Mucosa of rectum (tissue), 2 donors: ENCODE data around the gene DUSP11.
"Not testable (repeated sequence)": the region's sequence is repeated elsewhere in the genome, so short reads cannot be mapped to it uniquely, and the experiment has no call there.

ENCODE experiments used
- H3K27ac ChIP-seq, 2 donors: one replicate each; pipeline ENCODE4 v1.7.0; 2013; ENCODE audit warnings: inconsistent platforms in 2 of 2, low read depth in 2 of 2, low read length in 2 of 2
- H3K27me3 ChIP-seq, 2 donors: one replicate each; pipeline ENCODE4 v1.7.0; 2013; ENCODE audit warnings: low read length in 2 of 2; ENCODE audit not compliant: control insufficient read depth in 2 of 2, insufficient read depth in 2 of 2
- H3K36me3 ChIP-seq, 2 donors: one replicate each; pipeline ENCODE4 v1.7.0; 2013; ENCODE audit warnings: low read length in 2 of 2; ENCODE audit not compliant: control insufficient read depth in 2 of 2, insufficient read depth in 2 of 2
- H3K4me1 ChIP-seq, 2 donors: one replicate each; pipeline ENCODE4 v1.7.0; 2013; ENCODE audit warnings: low read length in 2 of 2, mild to moderate bottlenecking in 1 of 2; ENCODE audit not compliant: control insufficient read depth in 2 of 2, insufficient read depth in 2 of 2
- H3K4me3 ChIP-seq, 2 donors: one replicate each; pipeline ENCODE4 v1.7.0; 2013; ENCODE audit warnings: low read length in 2 of 2
- H3K9ac ChIP-seq, 2 donors: one replicate each; pipeline ENCODE4 v1.7.0; 2013; ENCODE audit warnings: low read length in 2 of 2, low read depth in 1 of 2, mild to moderate bottlenecking in 1 of 2
- H3K9me3 ChIP-seq, 2 donors: one replicate each; pipeline ENCODE4 v1.7.0; 2013; ENCODE audit warnings: low read length in 2 of 2; ENCODE audit not compliant: control insufficient read depth in 2 of 2
- donor health status: healthy.
- donor health status: Normal muscosa, but diverticular disease.

The DUSP11 gene

DNA sequence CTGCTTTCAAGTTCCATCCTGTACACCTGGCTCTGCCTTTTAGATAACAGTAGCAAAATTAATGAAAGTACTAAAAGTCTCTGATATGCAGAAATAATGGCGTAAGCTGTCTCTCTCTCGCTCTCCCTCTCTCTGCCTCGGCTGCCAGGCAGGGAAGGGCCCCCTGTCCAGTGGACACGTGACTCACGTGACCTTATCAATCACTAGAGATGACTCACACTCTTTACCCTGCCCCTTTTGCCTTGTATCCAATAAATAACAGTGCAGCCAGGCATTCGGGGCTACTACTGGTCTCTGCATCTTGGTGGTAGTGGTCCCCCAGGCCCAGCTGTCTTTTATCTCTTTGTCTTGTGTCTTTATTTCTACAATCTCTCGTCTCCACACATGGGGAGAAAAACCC, 25.6 kb downstream of the DUSP11 start:
- H3K4me3 ChIP-seq, H3K4me1 ChIP-seq, H3K9me3 ChIP-seq, H3K9ac ChIP-seq, H3K27me3 ChIP-seq, H3K27ac ChIP-seq: not testable (repeated sequence)
- H3K36me3 ChIP-seq = peaks cover 18 to 52% of the 10 kb centered on the region in 2 donors

DNA sequence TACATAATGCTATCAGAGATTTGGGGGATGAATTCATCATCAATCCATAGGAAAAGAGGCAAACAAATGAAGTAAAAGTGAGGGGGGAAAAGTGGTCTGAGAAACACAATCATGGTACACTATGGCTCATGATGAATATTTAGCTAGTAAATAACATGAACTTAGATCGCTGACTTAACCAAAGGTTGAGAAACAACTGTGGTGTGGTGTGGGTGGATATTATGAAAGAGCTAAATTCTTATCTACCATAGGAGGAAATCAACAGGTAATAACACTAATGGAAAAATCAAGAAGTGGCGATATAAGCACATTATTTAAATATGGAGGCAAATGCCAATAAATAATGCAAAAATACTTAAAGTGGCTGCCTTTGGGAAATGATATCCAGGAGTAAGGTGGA, 30.6 kb downstream of the DUSP11 start:
- Histone ChIP-seq H3K9me3 (no peaks in the 10 kb centered on the region), H3K4me3 (no peak overlapping the region), H3K27me3 (no peaks in the 10 kb centered on the region), H3K27ac (no peak overlapping the region), H3K36me3 (peaks cover 22 to 41% of the 10 kb centered on the region in 2 donors), H3K4me1 (no peaks in the 10 kb centered on the region), H3K9ac (no peak overlapping the region)

DNA sequence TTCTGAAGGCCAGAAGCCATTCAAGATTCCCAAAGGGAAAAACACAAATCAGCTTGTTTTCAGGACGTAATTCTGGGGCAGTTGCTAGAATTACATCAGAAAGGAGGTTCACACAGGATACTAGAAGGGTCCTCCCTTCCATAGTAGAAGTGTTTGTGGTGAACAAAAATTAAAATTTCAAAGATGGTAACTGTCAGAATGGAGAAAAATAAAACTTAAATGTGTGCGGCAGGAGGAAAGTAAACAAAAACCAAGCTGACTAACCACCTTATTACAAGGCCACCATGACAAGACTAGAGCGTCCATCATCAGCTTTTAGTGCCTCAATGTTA, 33.1 kb downstream of the DUSP11 start:
- Histone ChIP-seq H3K9ac (no peak overlapping the region), H3K4me1 (no peaks in the 10 kb centered on the region)

DNA sequence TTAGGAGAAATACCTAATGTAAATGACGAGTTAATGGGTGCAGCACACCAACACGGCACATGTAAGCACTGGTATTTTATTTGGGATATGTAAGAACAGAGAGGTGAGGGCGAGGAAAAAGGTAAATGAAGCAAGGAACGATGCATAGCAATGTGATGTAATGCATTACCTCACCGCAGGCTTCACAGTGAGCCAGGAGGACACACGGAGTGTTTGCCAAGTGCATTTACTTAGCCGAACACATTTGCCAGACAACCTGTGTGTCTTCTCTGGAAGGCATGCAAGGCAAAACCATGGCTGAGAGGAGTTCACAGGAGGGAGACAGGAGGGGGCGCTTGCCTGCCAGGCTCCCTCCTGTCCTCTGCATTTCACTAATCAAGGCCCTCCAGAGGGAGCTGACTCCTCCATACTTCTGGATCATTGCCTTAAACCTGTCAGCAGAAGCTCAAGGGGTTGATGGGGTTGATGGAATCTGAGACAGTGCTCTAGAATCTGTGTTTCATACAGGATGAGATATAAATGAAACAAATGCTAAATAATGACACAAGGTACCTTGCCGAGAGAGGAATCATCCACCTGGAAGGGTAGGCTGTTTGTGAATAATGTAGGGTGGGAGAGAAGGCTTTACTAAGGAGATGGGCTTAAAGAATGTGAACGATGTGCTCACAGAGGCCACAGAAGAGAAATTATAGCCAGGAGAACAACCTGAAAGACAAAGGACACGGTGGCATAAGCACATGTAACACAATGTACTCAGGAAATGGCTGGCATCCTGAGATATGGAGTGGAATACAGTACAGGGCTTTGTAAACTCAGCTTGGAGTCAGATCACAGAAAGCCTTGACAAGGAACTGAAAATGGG, 33.7 kb downstream of the DUSP11 start:
- Histone ChIP-seq H3K9ac (no peak overlapping the region), H3K27ac (no peak overlapping the region), H3K4me1 (no peaks in the 10 kb centered on the region), H3K27me3 (no peaks in the 10 kb centered on the region), H3K9me3 (no peaks in the 10 kb centered on the region), H3K4me3 (no peak overlapping the region), H3K36me3 (peaks cover 19 to 34% of the 10 kb centered on the region in 2 donors)

More for the DNA sequence above, 33.1 kb downstream of the DUSP11 start:
- H3K4me3 ChIP-seq = no peak overlapping the region
- no peak overlapping the region for H3K27ac ChIP-seq
- H3K9me3 ChIP-seq = no peaks in the 10 kb centered on the region
- H3K36me3 ChIP-seq = peaks cover 20 to 37% of the 10 kb centered on the region in 2 donors
- H3K27me3 ChIP-seq = no peaks in the 10 kb centered on the region

DNA sequence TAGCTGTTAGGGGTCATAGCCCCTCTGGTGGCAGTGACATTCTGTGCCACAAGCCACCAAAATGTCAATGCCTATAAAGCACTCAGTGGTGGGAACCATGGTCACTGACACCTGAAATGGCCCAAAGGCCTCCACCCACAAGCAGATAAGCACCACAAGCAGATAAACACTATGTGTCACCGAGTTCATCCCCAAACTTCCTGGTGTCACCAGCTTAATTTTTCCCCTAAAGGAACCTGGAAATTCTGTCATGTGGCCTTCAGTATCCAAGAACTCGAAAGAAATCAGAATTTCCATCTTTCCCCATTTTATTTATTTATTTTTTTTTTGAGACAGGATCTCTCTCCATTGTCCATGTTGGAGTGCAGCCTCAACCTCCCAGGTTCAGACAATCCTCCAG, 39.1 kb downstream of the DUSP11 start:
- peaks cover 7 to 9% of the 10 kb centered on the region in 2 donors for H3K4me1 ChIP-seq
- H3K9me3 ChIP-seq = no peaks in the 10 kb centered on the region
- H3K27ac ChIP-seq = no peak overlapping the region
- no peaks in the 10 kb centered on the region for H3K27me3 ChIP-seq
- H3K36me3 ChIP-seq = peaks cover 0 to 9% of the 10 kb centered on the region in 2 donors
- H3K4me3 ChIP-seq = no peak overlapping the region
- no peak overlapping the region for H3K9ac ChIP-seq

DNA sequence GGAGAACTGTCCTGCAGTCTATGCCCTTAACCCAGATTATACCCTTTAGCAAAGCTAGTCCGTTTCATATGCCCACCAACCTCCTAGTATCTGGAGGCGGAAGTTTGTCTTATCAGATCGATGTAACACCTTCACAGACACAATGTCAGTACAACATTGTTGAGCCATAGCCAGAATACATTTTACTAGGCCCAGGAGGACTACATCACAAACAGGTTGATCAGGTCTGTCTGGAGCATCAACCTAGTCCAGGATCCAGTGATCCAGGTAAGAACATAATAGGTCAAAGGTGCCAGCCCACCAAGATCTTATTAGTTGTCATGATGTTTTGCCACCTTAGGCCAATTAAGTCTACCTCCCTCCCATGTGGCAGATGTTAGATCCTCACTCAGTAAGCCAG, 40.8 kb downstream of the DUSP11 start:
- no peaks in the 10 kb centered on the region for H3K9me3 ChIP-seq
- H3K4me3 ChIP-seq = no peak overlapping the region
- peaks cover 0 to 6% of the 10 kb centered on the region in 2 donors for H3K36me3 ChIP-seq
- no peaks in the 10 kb centered on the region for H3K27me3 ChIP-seq
- H3K27ac ChIP-seq = no peak overlapping the region
- H3K4me1 ChIP-seq = peaks cover 7 to 9% of the 10 kb centered on the region in 2 donors
- H3K9ac ChIP-seq = no peak overlapping the region

DNA sequence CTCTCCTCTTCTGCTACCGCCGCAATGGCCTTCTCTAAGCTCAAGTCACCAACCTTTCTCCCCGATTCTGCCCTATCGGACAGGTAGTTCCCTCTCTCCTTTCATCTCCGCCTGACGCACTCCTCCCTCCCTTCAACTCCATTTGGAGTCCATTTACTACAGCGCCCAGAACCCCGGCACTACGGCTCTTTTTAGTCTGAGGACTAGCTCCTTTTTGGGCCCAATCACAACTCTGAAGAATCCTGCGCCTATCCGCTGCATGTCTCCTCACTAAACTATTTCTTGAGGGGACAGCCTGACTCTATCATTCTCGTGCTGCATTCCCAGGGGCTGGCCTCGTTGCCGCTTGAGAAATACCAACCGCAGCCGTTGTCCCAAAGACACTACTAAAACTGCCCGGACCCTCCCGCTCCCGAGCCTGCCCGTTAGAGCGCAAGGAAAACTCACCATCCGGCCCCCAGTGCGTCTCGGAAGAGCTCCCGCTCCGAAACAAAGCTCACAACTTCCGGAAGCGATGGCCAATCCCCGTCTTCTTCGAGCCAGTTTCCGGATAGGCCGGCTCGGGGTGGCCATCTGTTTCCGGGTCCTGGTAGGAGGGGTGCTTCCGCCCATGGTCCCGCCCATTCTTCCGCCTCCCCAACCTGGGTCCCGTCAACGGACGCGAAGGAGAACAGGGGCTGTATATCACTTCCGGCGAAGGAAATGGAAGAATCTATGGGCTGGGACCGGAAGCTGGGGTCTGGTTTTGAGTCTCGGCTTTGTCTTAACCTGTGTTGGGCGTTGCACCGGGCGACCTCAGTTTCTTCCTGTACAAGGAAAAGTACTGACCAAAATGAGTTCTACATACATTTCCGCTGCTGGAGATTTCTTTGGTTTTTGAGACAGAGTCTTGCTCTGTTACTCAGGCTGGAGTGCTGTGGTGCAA, 42.8 kb downstream of the DUSP11 start, which contains the start of gene TPRKB:
TPRKB (minus strand) TSS at position 491 of the 925 bp plus-strand sequence. CDS start 2,776 bp downstream, outside the sequence.
- peak within 1 kb of the TSS; percentile 97 to 99 for H3K4me3 ChIP-seq
- H3K9ac ChIP-seq = peak within 1 kb of the TSS; percentile 66 to 83
- H3K9me3 ChIP-seq = no peaks in the 10 kb centered on the region
- H3K4me1 ChIP-seq = peaks cover 7 to 9% of the 10 kb centered on the region in 2 donors
- H3K27ac ChIP-seq = peak within 1 kb of the TSS; percentile 66 to 79
- no peaks in the 10 kb centered on the region for H3K27me3 ChIP-seq
- peaks cover 6 to 14% of the 10 kb centered on the region in 2 donors for H3K36me3 ChIP-seq

DNA sequence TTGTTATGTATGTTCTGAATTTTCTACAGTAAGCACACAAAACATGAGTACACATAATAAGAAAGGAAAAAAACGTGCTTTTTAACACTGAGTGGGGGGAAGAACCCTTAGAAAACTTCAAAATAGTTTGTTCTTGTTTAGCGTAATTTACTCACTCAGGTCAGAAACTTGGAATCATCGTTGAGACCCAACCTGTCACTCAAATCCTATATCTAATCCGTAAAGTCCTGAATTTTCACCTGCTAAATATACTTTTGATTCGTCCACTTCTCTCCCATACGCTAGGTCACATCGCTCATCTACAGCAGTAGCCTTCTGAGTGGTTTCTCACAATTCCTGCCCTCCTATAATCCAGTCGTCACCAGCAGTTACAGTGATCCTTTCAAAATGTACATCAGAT, 43.5 kb downstream of the DUSP11 start:
- Histone ChIP-seq H3K9ac (peak overlapping the region; percentile 66 to 83), H3K27me3 (no peaks in the 10 kb centered on the region), H3K27ac (peak overlapping the region; percentile 66 to 79)

DNA sequence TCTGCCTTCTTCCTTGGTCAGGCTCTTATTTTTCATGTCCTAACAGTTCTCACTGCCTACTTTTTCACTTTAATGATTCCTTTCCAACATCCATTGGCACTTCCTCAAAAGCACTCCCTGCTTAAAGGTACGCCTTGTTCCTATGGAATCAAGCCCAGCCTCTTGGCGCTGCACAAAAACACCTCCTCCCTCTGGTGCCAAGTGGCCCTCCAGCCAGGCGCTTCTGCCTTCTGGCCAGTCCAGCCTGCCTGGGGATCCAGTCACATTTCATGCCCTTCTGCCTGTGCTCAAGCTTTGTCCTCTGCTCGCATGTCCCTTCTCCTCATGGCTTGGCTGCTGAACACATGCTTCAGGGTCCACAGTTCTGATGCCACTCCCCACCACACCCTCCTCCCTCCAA, 49.1 kb downstream of the DUSP11 start:
- H3K27ac ChIP-seq = no peak overlapping the region
- H3K36me3 ChIP-seq = peaks cover 29 to 40% of the 10 kb centered on the region in 2 donors
- H3K27me3 ChIP-seq = no peaks in the 10 kb centered on the region

More for the DNA sequence above, 43.5 kb downstream of the DUSP11 start:
- no peaks in the 10 kb centered on the region for H3K9me3 ChIP-seq
- H3K36me3 ChIP-seq = peaks cover 14 to 18% of the 10 kb centered on the region in 2 donors
- peaks cover 7 to 9% of the 10 kb centered on the region in 2 donors for H3K4me1 ChIP-seq
- peak overlapping the region; percentile 97 to 99 for H3K4me3 ChIP-seq

DNA sequence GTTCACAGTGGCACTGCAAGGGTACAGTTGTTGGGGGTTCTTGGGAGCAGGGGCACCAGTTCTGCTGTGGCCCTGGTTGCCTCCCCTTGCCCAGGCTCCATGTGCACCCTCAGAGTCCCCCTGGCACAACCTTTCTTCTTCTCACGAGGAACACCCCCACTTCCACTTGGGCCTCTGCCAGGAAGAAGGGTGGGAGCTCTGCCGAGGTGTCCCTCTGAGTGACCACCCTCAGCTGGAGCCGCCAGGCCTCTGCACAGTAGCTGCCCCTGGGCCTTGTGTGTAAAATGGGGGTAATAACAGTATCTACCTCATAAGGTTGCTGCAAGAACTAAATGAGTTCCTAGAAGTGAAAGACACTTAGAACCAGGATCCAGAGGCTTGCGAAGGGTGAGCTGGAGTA, 51.2 kb downstream of the DUSP11 start:
- Histone ChIP-seq H3K36me3 (peaks cover 29 to 40% of the 10 kb centered on the region in 2 donors), H3K9ac (no peak overlapping the region), H3K27ac (no peak overlapping the region), H3K4me1 (no peaks in the 10 kb centered on the region), H3K4me3 (no peak overlapping the region), H3K27me3 (no peaks in the 10 kb centered on the region), H3K9me3 (no peaks in the 10 kb centered on the region)

More for the DNA sequence above, 49.1 kb downstream of the DUSP11 start:
- H3K4me3 ChIP-seq = no peak overlapping the region
- H3K4me1 ChIP-seq = no peaks in the 10 kb centered on the region
- no peak overlapping the region for H3K9ac ChIP-seq
- no peaks in the 10 kb centered on the region for H3K9me3 ChIP-seq
